ENCODE results near the gene HTATIP2. TPM values are rescaled to one million over a fixed set of nuclear protein-coding genes. Genes with fewer than 3 reads are reported as not detected.

Gene HTATIP2
- total and polyA plus RNA-seq, 9 of the 15 experiments (the other 6 are each of a cell fraction or from before 2014, with no cell fraction given) = 48.3 to 90.9 (median 64.4) TPM

- no peak for TF ChIP-seq PKNOX1 (IDR thresholded peaks at IDR 0.05)
These were observed 11.3 kb downstream of the HTATIP2 start (continued) for GRCh38 chr11:20374741-20375300.

GRCh38 chr11:20376162-20376730 lies 12.7 kb downstream of the HTATIP2 start:
- Histone ChIP-seq H4K20me1 (replicated peaks; ENCODE audit: control insufficient read depth, insufficient read depth, low read length) (no peaks in the 10 kb centered on the region), H3K36me3 (ENCODE audit: control insufficient read depth, insufficient read depth, low read length) (peaks cover 37% of the 10 kb centered on the region; the same call in 2 of the 3 replicates), H3K79me2 (ENCODE audit: control insufficient read depth, insufficient read depth, low read length) (no peaks in the 10 kb centered on the region), H3K9ac (ENCODE audit: insufficient read depth in 1 of 2, low read depth in 2 of 2, low read length in 2 of 2) (no peak overlapping the region), H3K27me3 (ENCODE audit: control insufficient read depth in 2 of 2, insufficient read depth in 2 of 2, low read length in 2 of 2) (no peaks in the 10 kb centered on the region), H3K4me1 (replicated peaks in 1 of 2; ENCODE audit: control insufficient read depth in 2 of 2, insufficient read depth in 2 of 2, low read length in 2 of 2) (peaks cover 0 to 4% of the 10 kb centered on the region in 2 experiments; a peak in 3 of 5 replicates), H3K9me1 (ENCODE audit: control insufficient read depth, insufficient read depth, low read length) (no peaks in the 10 kb centered on the region), H3K9me3 (replicated peaks; ENCODE audit: control insufficient read depth, insufficient read depth, low read depth, low read length) (no peaks in the 10 kb centered on the region), H3K4me3 (no peak overlapping the region), H2AFZ (ENCODE audit: low read depth, low read length) (no peak overlapping the region), H3K4me2 (ENCODE audit: insufficient read depth, low read length) (no peak overlapping the region), H3K27ac (ENCODE audit: extremely low read depth, low read depth, low read length) (no peak overlapping the region)
- ChIA-PET CTCF (ENCODE audit: low intra/inter-chr PET ratio) (no interaction called here), POLR2A (interaction anchor here (0.8 to 0.9 kb wide), 2 partner anchors 10 to 13 kb away, joined by 3 read pairs; no protein-coding TSS in a partner anchor)
- in situ Hi-C loops (cut with MboI) = no loop called here
- WGBS (ENCODE audit: insufficient coverage, low coverage, missing lambda C conversion rate) = 96% methylated on average over 3 of the region's 3 CpGs
- DNase-seq (ENCODE audit: extremely low read depth in 1 of 4, low spot score in 3 of 4) = no peak
- TF ChIP-seq MTA1 (IDR thresholded peaks at IDR 0.05; ENCODE audit: borderline replicate concordance) (no peak), ZNF431 (CRISPR knock-in tag; IDR thresholded peaks at IDR 0.05) (no peak), LARP7 (IDR thresholded peaks at IDR 0.05) (no peak), MXD1 (CRISPR knock-in tag; IDR thresholded peaks at IDR 0.05; ENCODE audit: borderline replicate concordance, poor library complexity, severe bottlenecking) (no peak), GMEB1 (CRISPR knock-in tag; IDR thresholded peaks at IDR 0.05) (no peak), NR2C2 (CRISPR knock-in tag; IDR thresholded peaks at IDR 0.05) (no peak), NR2C2 (tag; IDR thresholded peaks at IDR 0.05) (no peak), SRSF1 (IDR thresholded peaks at IDR 0.05; ENCODE audit: low read depth, low read length) (no peak), NFIX (CRISPR knock-in tag; IDR thresholded peaks at IDR 0.05; ENCODE audit: low read depth) (no peak), MAX (CRISPR knock-in tag; IDR thresholded peaks at IDR 0.05) (no peak), OTX1 (CRISPR knock-in tag; IDR thresholded peaks at IDR 0.05) (no peak)
- no peak for FAIRE-seq
- intact Hi-C loops (cut with micrococcal nuclease) = no loop called here
- no peak for ATAC-seq
- no TSS peak for BruUV-seq (replicated peaks)

All from K562 (cell line).